K562 (cell line): ENCODE results near the gene PPP6R3. TPM values are rescaled to one million over a fixed set of nuclear protein-coding genes. Genes with fewer than 3 reads are reported as not detected.

Source experiments
- ESRRB ChIP-seq: fragments of 250-450 bp; sonication (Bioruptor Pico); IDR thresholded peaks from 2 replicates; pipeline ENCODE4 v1.5.0; 2020; ENCODE audit warnings: mild to moderate bottlenecking, moderate library complexity, borderline replicate concordance
- GABPA ChIP-seq: fragments of 200-800 bp; sonication (Bioruptor generic); conservative IDR thresholded peaks from 2 replicates; pipeline ENCODE4 v1.6.1; 2016; ENCODE audit warnings: low read depth, missing genetic modification characterization, missing compliant biosample characterization
- LCOR ChIP-seq: sonication (generic); formaldehyde crosslinking; IDR thresholded peaks from 2 replicates; pipeline ENCODE4 v1.8.0; 2022; ENCODE audit warnings: mild to moderate bottlenecking, missing genetic modification reagents
- MAZ ChIP-seq, 2 experiments: fragments of 450-650 bp in 1 of 2; sonication (generic) in 1 of 2; formaldehyde crosslinking; IDR thresholded peaks in 1 of 2; conservative IDR thresholded peaks in 1 of 2; 2 replicates each; pipeline versions ENCODE4 v1.4.0 to v1.5.0; 2020; ENCODE audit warnings: mild to moderate bottlenecking in 1 of 2, missing genetic modification reagents in 1 of 2
- NBN ChIP-seq: fragments of 450-650 bp; IDR thresholded peaks from 2 replicates; pipeline ENCODE4 v1.6.1; 2016; ENCODE audit warnings: low read depth, mild to moderate bottlenecking
- NFYB ChIP-seq: IDR thresholded peaks from 2 replicates; pipeline ENCODE4 v1.6.1; 2011; ENCODE audit warnings: mild to moderate bottlenecking, moderate library complexity; ENCODE audit not compliant: insufficient read length; ENCODE audit errors: extremely low read depth
- PHB ChIP-seq: fragments of 250-450 bp; sonication (Bioruptor Pico); IDR thresholded peaks from 2 replicates; pipeline ENCODE4 v1.5.0; 2021
- RBM39 ChIP-seq: fragments of 200-400 bp; formaldehyde crosslinking; optimal IDR thresholded peaks from 2 replicates; pipeline ENCODE3; 2018; ENCODE audit warnings: low read depth, low read length
- SRF ChIP-seq, 2 experiments: fragments of 250-450, 450-650 bp in 1 of 2; sonication (Bioruptor Pico) in 1 of 2; sonication (generic) in 1 of 2; formaldehyde crosslinking; IDR thresholded peaks; 2 replicates each; pipeline versions ENCODE4 v1.5.0 to v1.5.1; 2020 to 2022; ENCODE audit warnings: mild to moderate bottlenecking in 1 of 2, missing genetic modification reagents in 1 of 2
- UBTF ChIP-seq, 2 experiments: IDR thresholded peaks; 2 replicates each; pipeline ENCODE4 v1.6.1; 2012; ENCODE audit warnings: improper control_type of control experiment in 2 of 2, low read depth in 2 of 2, low read length in 2 of 2, borderline replicate concordance in 1 of 2
- ZBTB7A ChIP-seq: IDR thresholded peaks from 2 replicates; pipeline ENCODE4 v1.6.1; 2011; ENCODE audit warnings: low read depth, mild to moderate bottlenecking, low read length, moderate library complexity, borderline replicate concordance; ENCODE audit not compliant: control insufficient read depth
- ZNF644 ChIP-seq: fragments of 200-800 bp; sonication (Bioruptor generic); IDR thresholded peaks from 2 replicates; pipeline ENCODE4 v1.6.1; 2016; ENCODE audit warnings: low read depth, missing genetic modification characterization, missing compliant biosample characterization
- polyA plus RNA-seq, 8 experiments: library from polyadenylated mRNA; depleted of rRNA in 4 of 8; stranded (reverse) in 5 of 8; unstranded in 3 of 8; fragments of >200 nt; fragmentation: Nextera tagmentation in 2 of 8; fragmentation: Illumina TruSeq in 1 of 8; extraction: Ambion mirVana in 2 of 8; extraction: Trizol in 1 of 8; gene quantifications; 2 replicates each; pipeline versions ENCODE4 v1.2.1 to v1.2.3, GENCODE V29; 2011 to 2014; ENCODE audit warnings: inconsistent platforms in 1 of 8, missing spikeins in 1 of 8
- total RNA-seq, 7 experiments: library from RNA; depleted of rRNA in 6 of 7; stranded (reverse); fragments of >200 nt in 6 of 7; fragmentation: Illumina TruSeq in 2 of 7; extraction: Trizol in 2 of 7; gene quantifications; 2 replicates each; pipeline versions ENCODE4 v1.2.1 to v1.2.3, GENCODE V29; 2011 to 2021; ENCODE audit warnings: low replicate concordance in 1 of 7
- TF ChIP-seq, protein P1 (sequence below): sonication (generic); formaldehyde crosslinking; IDR thresholded peaks from 2 replicates; pipeline ENCODE4 v1.8.0; 2022; ENCODE audit warnings: missing genetic modification reagents, mild to moderate bottlenecking, moderate library complexity, borderline replicate concordance
- TF ChIP-seq, protein P2 (sequence below), 2 experiments: fragments of 450-650 bp; formaldehyde crosslinking in 1 of 2; IDR thresholded peaks; 2 replicates each; pipeline versions ENCODE4 v1.4.0 to v1.6.1; 2014 to 2020; ENCODE audit warnings: mild to moderate bottlenecking in 2 of 2, borderline replicate concordance in 1 of 2, low read depth in 1 of 2

The PPP6R3 gene
- total and polyA plus RNA-seq, 9 of the 15 experiments (the other 6 are each of a cell fraction or from before 2014, with no cell fraction given), result 20.3 to 117 (median 80.6) TPM

- peak; percentile 94 for TF ChIP-seq NBN
- TF ChIP-seq PHB (CRISPR knock-in tag), result peak; percentile 93
- peak; percentile 82 for TF ChIP-seq ESRRB (CRISPR knock-in tag)
- peak; percentile 95 for TF ChIP-seq RBM39
- 0 out of 4 replicates have a peak, but pooled peaks of 1 of the 2 experiments have one; percentile 19 for TF ChIP-seq UBTF (IDR thresholded peaks at IDR 0.05; ENCODE audit: borderline replicate concordance in 1 of 2, low read depth in 2 of 2, low read length in 2 of 2)
- peak; percentile 86 for TF ChIP-seq NFYB
- TF ChIP-seq, protein P1, sequence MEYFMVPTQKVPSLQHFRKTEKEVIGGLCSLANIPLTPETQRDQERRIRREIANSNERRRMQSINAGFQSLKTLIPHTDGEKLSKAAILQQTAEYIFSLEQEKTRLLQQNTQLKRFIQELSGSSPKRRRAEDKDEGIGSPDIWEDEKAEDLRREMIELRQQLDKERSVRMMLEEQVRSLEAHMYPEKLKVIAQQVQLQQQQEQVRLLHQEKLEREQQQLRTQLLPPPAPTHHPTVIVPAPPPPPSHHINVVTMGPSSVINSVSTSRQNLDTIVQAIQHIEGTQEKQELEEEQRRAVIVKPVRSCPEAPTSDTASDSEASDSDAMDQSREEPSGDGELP, result peak; percentile 67
- TF ChIP-seq, protein P2, sequence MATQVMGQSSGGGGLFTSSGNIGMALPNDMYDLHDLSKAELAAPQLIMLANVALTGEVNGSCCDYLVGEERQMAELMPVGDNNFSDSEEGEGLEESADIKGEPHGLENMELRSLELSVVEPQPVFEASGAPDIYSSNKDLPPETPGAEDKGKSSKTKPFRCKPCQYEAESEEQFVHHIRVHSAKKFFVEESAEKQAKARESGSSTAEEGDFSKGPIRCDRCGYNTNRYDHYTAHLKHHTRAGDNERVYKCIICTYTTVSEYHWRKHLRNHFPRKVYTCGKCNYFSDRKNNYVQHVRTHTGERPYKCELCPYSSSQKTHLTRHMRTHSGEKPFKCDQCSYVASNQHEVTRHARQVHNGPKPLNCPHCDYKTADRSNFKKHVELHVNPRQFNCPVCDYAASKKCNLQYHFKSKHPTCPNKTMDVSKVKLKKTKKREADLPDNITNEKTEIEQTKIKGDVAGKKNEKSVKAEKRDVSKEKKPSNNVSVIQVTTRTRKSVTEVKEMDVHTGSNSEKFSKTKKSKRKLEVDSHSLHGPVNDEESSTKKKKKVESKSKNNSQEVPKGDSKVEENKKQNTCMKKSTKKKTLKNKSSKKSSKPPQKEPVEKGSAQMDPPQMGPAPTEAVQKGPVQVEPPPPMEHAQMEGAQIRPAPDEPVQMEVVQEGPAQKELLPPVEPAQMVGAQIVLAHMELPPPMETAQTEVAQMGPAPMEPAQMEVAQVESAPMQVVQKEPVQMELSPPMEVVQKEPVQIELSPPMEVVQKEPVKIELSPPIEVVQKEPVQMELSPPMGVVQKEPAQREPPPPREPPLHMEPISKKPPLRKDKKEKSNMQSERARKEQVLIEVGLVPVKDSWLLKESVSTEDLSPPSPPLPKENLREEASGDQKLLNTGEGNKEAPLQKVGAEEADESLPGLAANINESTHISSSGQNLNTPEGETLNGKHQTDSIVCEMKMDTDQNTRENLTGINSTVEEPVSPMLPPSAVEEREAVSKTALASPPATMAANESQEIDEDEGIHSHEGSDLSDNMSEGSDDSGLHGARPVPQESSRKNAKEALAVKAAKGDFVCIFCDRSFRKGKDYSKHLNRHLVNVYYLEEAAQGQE (IDR thresholded peaks at IDR 0.05; ENCODE audit: borderline replicate concordance), result no peak
- TF ChIP-seq, protein P2 (CRISPR knock-in tag; IDR thresholded peaks at IDR 0.05; ENCODE audit: low read depth), result no peak
- TF ChIP-seq ZBTB7A, result 0 out of 2 replicates have a peak, but pooled peaks have one; percentile 7
- TF ChIP-seq GABPA (tag), result peak; percentile 66; the same call in 1 of the 2 replicates
- TF ChIP-seq MAZ (CRISPR knock-in tag; conservative IDR thresholded peaks at IDR 0.05 in 1 of 2, IDR thresholded peaks at IDR 0.05 in 1 of 2), result peak; percentile 82 to 93
- peak; percentile 94 for TF ChIP-seq LCOR (CRISPR knock-in tag)
- TF ChIP-seq SRF (CRISPR knock-in tag; IDR thresholded peaks at IDR 0.05), result peak; percentile 48 to 71; a peak in 2 of 4 replicates
- TF ChIP-seq ZNF644, result no peak; the same call in 1 of the 2 replicates
Measured at GRCh38 chr11:68459886-68460740, 439 bp upstream of the PPP6R3 start (continued).
